HG02840 (cell line): ENCODE data around the gene RND1.
"Not testable (repeated sequence)": the region's sequence is repeated elsewhere in the genome, so short reads cannot be mapped to it uniquely, and the experiment has no call there.

Experiments used
- ATAC-seq: cut with Tn5 transposase; IDR thresholded peaks from one replicate; pipeline ENCODE4 v1.9.1; 2021; ENCODE audit warnings: mild to moderate bottlenecking, moderate library complexity, moderate number of reproducible peaks; ENCODE audit not compliant: unreplicated experiment, low FRiP score

RND1 gene

DNA sequence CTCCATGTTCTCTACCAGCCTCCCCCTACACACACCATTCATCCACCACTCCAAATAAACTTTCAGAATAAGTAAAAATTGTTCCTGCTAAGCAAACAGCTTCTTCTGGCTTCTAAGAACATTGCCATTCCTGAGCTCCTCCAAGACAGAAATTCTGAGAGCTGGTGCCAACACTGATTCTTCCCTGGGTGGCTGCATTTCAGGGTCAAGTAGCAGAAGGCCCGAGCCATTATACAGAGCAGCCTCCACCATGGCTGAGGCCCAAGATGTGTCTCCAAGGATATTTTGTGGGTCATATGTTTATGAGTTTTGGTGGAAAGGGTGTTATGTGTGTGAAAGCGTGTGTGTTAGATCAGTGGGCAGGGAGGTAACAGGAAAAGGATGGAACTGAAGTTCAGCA is 3.5 kb upstream of the RND1 start:
- ATAC-seq, result no peak

DNA sequence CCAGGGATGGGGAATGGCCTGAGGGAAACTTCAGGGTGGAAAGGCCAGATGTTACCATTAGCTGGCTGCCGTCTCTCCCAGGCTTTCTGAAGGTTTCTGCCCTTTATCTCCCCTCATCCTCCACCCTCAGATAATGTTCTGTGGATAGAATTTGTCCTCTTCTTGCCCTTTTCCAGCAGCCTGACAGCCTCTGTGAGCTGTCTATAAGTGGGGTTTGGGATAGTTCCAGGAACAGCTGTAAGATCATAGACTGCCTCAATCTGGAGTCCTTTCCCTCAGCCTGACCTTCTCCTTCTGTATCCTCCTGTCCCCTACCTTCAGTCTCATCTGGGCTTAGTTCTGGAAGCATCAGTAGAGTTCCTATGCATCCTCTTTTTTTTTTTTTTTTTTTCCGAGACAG is 2.8 kb upstream of the RND1 start:
- ATAC-seq, result no peak

DNA sequence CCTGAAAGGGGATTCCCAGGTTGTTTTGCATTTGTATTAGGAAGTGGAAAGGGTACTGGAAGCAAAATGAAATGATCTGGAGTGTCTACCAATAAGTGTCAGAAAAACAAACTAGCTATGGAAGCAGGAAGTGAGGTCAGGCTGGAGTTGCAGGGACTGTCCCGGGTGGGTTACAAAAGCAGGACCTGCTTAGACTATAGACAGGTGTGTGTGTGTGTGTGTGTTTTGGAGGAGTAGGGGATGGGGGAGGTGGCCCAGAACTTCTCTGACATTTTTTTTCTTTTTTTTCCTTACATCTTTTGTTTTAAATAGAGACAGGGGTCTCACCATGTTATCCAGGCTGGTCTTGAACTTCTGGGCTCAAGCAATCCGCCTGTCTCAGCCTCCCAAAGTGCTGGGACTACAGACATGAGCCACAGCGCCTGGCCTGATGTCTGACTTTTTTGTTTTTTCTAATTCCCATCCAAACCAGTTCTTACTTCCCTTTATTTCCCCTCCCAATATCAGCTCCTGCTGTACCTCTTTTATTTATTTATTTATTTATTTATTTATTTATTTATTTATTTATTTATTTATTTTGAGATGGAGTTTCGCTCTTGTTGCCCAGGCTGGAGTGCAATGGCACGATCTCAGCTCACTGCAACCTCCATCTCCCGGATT is 512 bp upstream of the RND1 start:
- peak; percentile 47 for ATAC-seq

DNA sequence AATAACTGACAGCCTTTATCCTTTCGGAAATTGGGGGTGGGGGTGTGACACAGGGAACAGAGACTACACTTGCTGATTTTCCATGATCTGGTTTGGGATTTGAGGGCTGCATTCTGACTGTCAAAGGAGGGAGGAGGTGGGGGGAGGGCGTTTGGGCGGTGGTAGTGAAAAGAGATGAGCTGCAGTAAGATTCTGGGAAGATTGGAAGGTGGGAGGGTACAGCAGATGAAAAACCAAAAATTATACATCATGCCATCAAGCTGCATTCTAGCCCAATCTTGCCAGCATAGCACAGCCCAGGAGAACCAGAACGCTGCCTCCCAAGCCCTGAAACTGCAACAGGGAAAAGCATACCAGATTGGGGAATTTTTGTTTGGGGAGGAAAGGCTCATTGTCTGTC is 2.4 kb downstream of the RND1 start:
- no peak for ATAC-seq

DNA sequence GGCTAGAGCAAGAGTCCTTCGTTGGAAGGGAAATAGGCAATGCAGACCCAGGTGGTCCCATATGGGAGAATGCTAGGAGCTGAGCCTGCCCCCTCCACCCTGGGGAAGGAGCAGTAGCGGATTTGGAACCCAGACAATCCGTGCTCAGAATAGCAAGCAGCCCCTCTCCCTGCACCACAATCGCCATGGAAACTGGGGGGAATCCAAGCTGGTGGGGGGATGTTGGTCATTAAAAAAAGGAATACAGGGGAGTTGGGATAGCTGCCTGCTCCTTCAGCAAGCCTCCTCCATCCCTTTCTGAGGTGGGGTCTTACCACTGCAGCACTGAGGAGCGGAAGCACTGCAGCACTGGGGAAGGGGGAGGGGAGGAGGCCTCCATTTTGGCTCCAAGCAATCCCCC is 2.9 kb downstream of the RND1 start:
- no peak for ATAC-seq

DNA sequence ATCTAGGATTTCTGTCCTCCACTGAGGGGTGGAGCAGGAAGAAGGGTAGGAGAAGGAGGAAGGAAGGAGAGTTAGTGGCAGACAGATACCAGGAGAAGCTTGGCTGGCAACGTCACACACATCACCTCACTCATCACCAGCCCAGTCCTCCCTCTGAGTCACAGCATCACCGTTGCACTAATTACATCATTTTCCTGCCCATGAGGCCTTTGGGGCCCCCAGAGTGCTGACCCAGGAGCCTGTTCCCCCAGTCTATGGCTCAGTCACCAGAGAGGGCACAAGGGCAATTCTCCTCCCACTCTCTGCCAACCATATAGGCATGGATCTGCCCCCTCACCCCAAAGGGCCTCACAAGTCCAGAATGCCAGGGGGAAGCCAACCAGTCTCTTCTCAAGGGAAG is 4.6 kb downstream of the RND1 start:
- no peak for ATAC-seq

DNA sequence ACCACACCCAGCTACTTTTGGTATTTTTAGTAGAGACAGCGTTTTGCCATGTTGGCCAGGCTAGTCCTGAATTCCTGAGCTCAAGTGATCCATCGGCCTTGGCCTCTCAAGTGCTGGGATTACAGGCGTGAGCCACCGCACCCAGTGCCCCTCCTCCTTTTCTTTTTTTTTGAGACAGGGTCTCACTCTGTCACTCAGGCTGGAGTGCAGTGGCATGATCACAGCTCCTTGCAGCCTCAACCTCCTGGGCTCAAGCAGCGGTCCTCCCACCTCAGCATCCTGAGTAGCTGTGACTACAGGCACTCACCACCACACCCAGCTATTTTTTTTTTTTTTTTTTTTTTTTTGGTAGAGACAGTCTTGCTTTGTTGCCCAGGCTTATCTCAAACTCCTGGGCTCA is 5.4 kb downstream of the RND1 start:
- ATAC-seq, result not testable (repeated sequence)

DNA sequence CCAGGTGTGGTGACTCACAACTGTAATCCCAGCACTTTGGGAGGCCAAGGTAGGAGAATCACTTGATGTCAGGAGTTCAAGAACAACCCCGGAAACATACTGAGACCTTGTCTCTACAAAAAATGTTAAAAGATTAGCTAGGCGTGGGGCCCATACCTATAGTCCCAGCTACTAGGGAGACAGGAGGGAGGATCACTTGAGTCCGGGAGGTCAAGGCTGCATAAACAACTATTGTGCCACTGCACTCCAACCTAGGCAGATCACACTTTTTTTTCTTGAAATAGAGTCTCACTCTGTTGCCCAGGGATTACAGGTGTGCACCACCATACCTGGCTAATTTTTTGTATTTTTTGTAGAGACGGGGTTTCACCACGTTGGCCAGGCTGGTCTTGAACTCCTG is 6.1 kb downstream of the RND1 start:
- ATAC-seq, result no peak

DNA sequence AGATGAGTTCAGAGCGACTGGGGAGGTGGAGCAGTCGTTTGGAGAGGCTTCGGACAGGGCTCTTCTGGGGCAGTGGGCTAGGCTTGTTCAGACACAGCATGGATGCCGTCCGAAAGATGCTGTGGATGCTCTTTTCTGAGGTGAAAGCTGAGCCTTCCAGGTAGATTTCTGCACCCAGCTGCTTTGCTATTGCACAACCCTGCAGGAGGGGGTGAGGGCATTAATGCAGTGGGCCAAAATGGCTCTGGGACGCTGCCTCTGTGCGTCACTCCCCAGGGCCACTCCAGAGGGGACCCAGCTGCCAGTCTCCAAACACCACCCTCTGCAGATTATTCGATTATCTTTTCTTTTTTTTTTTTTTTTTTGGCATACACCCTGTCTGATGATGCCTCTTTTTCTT is 7.6 kb downstream of the RND1 start:
- ATAC-seq, result no peak

DNA sequence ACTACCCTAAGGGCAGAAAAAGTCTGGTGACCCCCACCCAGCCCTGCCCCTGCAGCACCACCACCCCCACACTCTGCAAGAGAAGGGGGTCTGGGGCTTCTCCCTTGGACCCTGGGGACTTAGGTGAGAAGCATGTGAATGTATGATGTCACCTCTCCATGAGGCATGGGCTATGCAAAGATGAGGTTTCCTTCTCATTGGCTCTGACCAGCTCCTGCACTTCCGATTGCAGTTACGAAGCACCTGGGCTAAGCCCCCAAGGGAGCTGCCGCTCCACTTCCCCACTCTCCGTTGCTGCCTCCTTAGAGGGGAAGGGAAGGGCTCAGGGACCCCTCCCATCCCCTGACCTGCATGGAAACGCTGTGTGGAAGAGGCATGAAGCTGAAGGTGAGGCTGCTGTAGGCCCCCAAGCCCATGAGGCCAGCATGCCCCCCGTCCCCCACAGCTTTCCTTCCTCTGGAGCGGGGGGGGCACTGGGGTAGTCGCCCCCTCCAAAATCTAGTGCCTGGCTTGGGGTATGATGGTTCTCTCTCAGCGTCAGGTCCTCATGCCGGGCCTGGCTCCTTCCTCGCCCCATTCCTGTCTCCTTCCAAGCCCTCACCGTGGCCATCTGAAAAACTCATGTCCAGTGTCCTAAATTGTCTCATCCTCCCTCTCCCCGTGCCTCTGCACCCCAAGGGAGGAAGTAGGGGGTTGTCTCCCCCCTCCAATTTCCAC is 8.2 kb downstream of the RND1 start:
- ATAC-seq, result no peak

DNA sequence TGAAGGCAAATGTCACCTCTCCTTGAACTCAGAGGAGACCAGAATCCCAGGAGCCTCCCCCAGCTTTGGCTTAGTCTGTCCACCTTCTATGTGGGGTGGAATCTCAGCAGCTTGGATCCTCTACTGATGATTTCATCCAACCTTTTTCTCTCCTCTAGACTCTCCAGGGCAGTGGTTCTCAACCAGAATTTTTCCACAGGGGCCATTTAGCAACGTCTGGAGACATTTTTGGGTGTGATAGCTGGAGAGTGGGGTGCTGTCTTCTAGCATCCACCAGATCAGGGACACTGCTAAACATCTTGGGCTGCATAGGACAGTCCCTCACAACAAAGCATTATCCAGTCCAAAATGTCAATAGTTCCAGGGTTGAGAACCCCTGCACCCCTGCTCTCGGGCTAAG is 9.3 kb downstream of the RND1 start:
- no peak for ATAC-seq

DNA sequence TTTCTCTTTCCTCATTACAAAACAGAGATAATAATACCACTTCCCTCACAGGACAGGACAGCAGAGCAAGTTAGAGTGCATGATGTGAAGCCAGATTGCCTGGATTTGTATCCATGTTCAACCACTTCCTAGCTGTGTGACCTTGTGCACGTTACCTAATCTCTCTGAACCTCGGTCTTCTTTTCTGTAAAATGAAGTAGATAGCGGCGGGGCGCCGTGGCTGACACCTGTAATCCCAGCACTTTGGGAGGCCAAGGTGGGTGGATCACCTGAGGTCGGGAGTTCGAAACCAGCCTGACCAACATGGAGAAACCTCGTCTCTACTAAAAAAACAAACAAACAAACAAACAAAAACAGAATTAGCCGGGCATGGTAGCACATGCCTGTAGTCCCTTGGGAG is 10.7 kb downstream of the RND1 start:
- not testable (repeated sequence) for ATAC-seq

DNA sequence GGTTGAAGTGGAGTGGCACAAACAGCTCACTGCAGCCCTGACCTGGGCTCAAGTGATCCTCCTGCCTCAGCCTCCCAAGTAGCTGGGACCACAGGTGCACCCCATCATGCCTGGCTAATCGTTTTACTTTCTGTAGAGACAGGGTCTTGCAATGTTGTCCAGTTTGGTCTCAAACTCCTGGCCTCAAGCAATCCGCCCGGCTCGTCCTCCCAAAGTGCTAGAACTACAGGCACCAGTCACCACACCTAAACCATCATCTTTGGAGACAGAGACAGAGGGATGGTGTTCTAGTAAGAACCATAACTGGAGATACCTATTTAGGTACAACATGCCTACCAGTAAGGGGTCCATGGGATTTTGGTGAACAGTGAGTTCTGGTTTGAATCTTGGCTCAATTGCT is 11.2 kb downstream of the RND1 start:
- ATAC-seq, result no peak

DNA sequence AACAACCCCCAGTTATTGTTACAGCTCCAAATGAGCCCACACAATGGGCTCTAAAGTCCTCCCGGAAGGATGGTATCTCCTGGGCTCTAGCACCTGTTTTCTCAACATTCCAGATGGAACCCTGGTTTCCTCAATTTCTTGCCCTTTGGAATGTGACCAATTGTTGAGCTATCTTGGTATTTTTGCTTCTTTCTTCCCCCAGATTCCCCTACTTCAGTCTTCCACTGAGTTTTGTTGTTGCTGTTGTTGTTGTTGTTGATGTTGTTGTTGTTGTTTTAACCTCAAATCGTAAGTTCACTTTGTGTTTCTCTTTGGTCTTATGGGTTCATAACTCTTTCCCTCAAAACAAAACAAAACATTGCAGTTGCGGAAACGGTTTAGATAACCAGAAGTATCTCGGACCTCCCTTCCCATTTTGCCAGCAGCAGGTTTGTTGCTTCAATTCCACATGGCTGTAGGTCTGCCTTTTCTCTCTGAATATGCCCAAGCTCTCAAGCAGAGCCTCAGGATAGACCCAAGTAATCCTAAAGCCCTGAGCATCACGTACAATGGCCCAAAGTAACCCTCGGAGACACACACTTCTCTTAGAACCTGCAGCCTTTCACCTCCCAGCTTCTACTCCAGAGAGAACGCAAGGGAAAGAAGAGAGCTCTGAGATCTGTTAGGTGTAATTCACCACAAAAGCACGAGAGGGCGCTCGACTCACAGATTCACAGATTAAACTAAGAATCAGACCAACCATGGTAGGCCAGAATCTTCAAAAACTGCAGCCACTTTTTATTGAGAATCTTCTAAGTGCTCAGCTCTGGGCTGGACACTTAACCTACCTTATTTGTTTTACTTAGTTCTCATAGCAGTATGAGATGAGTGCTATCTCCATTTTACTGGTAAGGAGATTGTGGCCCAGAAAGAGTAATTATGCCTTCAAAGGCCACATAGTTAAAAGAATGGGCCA is 12.7 kb downstream of the RND1 start:
- ATAC-seq, result no peak

DNA sequence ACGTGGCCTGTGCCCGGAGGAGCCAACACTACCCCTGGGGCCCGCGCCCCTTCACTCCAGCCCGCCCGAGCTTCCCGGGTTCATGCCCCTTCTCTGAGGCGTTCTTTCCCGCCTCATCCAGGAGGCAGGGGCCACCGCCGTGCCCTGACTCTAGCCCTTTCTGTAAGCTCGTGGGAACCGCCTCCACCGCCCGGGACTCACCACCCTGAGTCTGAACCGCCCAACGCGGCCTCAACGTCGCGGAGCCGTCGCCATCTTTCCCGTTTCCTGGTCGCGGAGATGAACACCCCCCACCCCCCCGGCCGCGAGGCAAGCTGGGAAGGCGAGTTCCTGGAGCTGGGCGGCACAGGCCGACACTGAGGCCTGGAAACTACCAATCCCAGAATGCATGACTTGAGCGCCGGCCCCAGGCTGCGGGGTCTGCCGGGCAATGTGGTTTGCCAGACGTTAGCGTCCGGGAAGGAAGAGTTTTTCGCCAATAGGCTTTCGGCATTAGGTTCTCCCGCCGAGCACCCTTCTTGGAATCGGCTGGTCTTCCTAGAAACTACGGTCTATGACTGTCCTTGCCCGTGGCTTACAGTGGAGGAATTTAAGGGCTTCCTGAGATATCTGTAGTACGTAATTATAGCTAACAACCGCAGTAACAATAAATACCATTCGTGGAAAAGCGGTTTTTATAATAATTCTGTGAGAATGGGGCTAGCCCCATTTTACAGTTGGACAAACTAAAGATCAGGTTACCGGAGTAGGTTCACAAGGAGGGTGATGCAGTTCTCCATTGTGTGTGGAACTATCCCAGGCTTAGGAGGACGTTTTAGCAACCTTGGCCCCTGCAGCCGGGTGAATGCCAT is 13.6 kb downstream of the RND1 start, which contains the start of gene DDX23:
Gene DDX23 (minus strand): TSS at position 281 of the 851 bp plus-strand sequence. CDS start 6,381 bp downstream, outside the sequence.
- ATAC-seq, result peak; percentile 86

DNA sequence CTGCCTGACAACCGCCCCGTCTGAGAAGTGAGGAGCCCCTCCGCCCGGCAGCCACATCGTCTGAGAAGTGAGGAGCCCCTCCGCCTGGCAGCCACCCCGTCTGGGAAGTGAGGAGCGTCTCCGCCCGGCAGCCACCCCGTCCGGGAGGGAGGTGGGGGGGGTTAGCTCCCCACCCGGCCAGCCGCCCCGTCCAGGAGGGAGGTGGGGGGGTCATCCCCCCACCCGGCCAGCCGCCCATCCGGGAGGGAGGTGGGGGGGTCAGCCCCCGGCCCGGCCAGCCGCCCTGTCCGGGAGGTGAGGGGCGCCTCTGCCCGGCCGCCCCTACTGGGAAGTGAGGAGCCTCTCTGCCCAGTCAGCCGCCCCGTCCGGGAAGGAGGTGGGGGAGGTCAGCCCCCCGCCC is 23.6 kb downstream of the RND1 start:
- ATAC-seq, result not testable (repeated sequence)

DNA sequence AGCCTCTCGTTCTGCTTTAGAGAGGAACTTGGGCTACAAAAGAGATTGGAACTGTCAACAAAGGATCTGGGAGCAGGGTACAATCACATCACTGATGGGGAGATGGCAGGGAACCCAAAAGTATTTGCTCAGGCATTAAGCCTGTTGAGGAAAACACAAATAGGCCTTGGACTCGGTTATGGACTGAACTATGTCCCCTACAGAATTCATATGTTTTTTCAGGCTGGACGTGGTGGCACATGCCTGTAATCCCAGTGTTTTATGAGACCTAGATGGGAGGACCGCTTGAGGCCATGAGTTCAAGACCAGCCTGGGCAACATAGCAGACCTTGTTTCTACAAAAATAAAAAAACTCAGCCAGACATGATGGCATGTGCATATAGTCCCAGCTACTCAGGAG is 27.6 kb downstream of the RND1 start:
- no peak for ATAC-seq

DNA sequence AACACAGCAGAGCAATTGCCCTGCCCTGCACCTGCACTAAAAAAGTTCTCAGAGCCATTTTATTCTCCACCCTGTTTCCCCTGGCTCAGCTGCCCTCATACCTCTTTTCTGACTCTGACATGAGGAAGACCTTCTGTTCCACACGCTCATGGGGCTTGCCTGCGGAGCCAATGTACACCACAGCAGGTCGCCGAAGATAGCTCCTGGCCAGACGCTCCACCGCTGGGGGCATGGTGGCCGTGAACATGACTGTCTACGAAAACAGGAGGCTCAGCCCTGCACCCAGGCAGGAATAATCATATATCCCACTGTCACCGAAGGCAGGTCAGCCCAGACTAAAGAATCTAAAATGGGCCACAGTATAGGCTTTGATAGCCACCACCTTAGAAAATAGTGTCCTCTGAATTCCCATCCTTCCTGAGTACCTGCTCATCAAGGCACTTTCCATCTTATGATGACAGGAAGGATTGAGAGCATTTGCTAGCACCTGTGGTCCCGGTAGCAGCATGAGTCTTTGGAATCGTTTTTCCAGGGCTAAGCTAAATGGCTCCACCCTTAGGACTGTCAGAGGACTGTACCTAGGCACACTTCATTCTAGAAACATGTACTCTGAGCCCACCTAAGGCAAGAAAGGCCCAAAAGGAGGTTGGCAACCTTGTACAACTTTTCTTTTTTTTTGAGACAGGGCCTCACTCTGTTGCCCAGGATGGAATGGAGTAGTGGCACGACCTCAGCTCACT is 33.2 kb downstream of the RND1 start:
- ATAC-seq, result no peak

DNA sequence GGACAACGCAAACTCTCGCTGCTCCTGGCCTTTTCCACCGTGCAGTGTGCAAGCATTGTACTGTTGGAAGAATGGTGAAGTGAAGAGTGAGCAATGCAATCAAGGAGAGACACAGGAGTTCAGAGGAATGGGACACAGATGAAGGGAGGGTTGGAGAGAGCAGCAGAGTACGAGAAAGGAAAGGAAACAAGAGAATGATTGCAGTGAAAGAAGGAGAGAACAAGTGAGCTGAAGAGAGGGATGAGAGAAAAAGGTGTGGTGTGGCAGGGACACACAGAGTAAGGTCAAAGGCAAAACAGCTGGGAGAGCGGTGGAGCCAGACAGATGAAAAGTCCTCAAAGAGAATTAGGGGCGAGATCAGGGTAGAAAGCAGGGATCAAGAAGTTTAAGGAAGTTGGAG is 34.4 kb downstream of the RND1 start:
- ATAC-seq, result no peak
